SU-DHL-6 (cell line): ENCODE measurements around the gene ERO1A.

Experiments
- CTCF ChIP-seq: fragments of 200-600 bp; sonication (generic); IDR thresholded peaks from one replicate; pipeline ENCODE4 v1.5.1; 2017; ENCODE audit warnings: antibody characterized with exemption, mild to moderate bottlenecking, low read length, moderate library complexity; ENCODE audit not compliant: insufficient read depth, poor library complexity, severe bottlenecking
- EZH2phosphoT487 ChIP-seq: fragments of 200-600 bp; sonication (generic), shearing (Covaris generic); conservative IDR thresholded peaks from 2 replicates; pipeline ENCODE4 v1.6.1; 2018; ENCODE audit warnings: mild to moderate bottlenecking, antibody characterized with exemption, low read length, moderate library complexity, mixed read lengths

DNA sequence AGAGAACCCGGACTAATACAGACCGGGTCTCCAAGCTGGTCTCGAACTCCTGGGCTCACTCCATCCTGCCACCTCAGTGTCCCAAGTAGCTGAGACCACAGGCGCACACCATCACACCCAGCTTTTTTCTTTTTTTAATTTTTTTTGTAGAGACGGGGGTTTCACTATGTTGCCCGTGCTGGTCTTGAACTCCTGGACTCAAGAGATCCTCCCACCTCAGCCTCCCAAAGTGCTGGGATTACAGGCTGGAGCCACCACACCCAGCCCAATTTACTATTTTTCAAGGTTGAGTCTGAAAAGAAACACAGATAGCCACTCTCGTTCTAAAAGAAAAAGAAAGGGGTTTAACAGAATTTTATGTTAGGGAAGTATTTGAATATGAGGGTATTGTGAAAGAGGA, 1.8 kb downstream of the ERO1A start:
- TF ChIP-seq CTCF (no peak), EZH2phosphoT487 (no peak)
